GM12878 (cell line): ENCODE data around the gene EHD1. TPM values are rescaled to one million over a fixed set of nuclear protein-coding genes. Genes with fewer than 3 reads are reported as not detected.

Source experiments
- ATAC-seq: fragments of 200-7000 bp; cut with Tn5 transposase; 3 replicates; pipeline ENCODE4 v1.9.1; 2020; ENCODE audit warnings: mild to moderate bottlenecking, moderate library complexity
- BruUV-seq: library from RNA; stranded (reverse); fragments of 400-500 nt; replicated peaks from 2 replicates; lab custom pipeline; 2021; lab: Mats Ljungman, UMichigan
- CTCF ChIA-PET: fragments of 300-600 bp; sonication (Branson Sonifier 250); formaldehyde crosslinking; extraction: SDS; loops from one replicate; lab custom pipeline; 2021; ENCODE audit warnings: inconsistent platforms; lab: Yijun Ruan, JAX
- POLR2A ChIA-PET: fragments of 350-600 bp; formaldehyde crosslinking; extraction: SDS; loops from one replicate; lab custom pipeline; 2021; ENCODE audit warnings: inconsistent platforms; lab: Charles Lee
- RAD21 ChIA-PET: fragments of 300-600 bp; sonication (Branson Sonifier 250); formaldehyde crosslinking; loops from one replicate; lab custom pipeline; 2023; ENCODE audit warnings: antibody characterized with exemption; ENCODE audit not compliant: unreplicated experiment; lab: Charles Lee
- SMC1A ChIA-PET: fragments of 300-600 bp; sonication (Branson Sonifier 250); formaldehyde crosslinking; loops from one replicate; lab custom pipeline; 2023; ENCODE audit not compliant: unreplicated experiment, uncharacterized antibody; lab: Charles Lee
- DNase-seq: peaks from one replicate; pipeline ENCODE4 v3.0.0-alpha.2; 2011; ENCODE audit warnings: low read depth, low spot score
- FAIRE-seq: peaks from 3 replicates; lab custom pipeline; 2011; peaks lifted over from hg19 to GRCh38; lab: Jason Lieb, UNC
- H2AFZ ChIP-seq: 2 replicates; pipeline ENCODE4 v1.6.0; 2011; ENCODE audit warnings: low read depth, low read length, control low read depth; ENCODE audit not compliant: control insufficient read depth
- H3K27ac ChIP-seq: 2 replicates; pipeline ENCODE4 v1.5.1; 2011; ENCODE audit warnings: control low read depth; ENCODE audit not compliant: control insufficient read depth, insufficient read depth
- H3K27me3 ChIP-seq, 2 experiments: replicated peaks in 1 of 2; 2 replicates each; pipeline versions ENCODE4 v1.6.0 to v1.6.1; 2011; ENCODE audit warnings: low read length in 1 of 2; ENCODE audit not compliant: control insufficient read depth in 2 of 2, insufficient read depth in 2 of 2
- H3K36me3 ChIP-seq, 2 experiments: 2 replicates each; pipeline ENCODE4 v1.5.1; 2011; ENCODE audit warnings: low read length in 1 of 2; ENCODE audit not compliant: control insufficient read depth in 2 of 2, insufficient read depth in 2 of 2
- H3K4me1 ChIP-seq: 2 replicates; pipeline ENCODE4 v1.6.1; 2011; ENCODE audit warnings: mild to moderate bottlenecking, low read length, moderate library complexity, mixed read lengths; ENCODE audit not compliant: control insufficient read depth, insufficient read depth
- H3K4me2 ChIP-seq: 2 replicates; pipeline ENCODE4 v1.6.0; 2011; ENCODE audit warnings: control low read depth; ENCODE audit not compliant: control insufficient read depth, insufficient read depth
- H3K4me3 ChIP-seq: fragments of 200-600 bp; sonication (generic); 2 replicates; pipeline ENCODE4 v1.5.1; 2016
- H3K79me2 ChIP-seq: 2 replicates; pipeline ENCODE4 v1.6.0; 2011; ENCODE audit warnings: low read length; ENCODE audit not compliant: control insufficient read depth, insufficient read depth
- H3K9ac ChIP-seq: 2 replicates; pipeline ENCODE4 v1.8.0; 2011; ENCODE audit warnings: low read length, control low read depth, mixed read lengths; ENCODE audit not compliant: control insufficient read depth, insufficient read depth
- H3K9me3 ChIP-seq: replicated peaks from 3 replicates; pipeline ENCODE4 v1.5.1; 2011; ENCODE audit warnings: mild to moderate bottlenecking, low read length; ENCODE audit not compliant: control insufficient read depth, insufficient read depth
- H4K20me1 ChIP-seq: 2 replicates; pipeline ENCODE4 v1.6.0; 2011; ENCODE audit not compliant: control insufficient read depth, insufficient read depth
- BCLAF1 ChIP-seq: fragments of 450-650 bp; IDR thresholded peaks from 2 replicates; pipeline ENCODE4 v1.6.1; 2017; ENCODE audit warnings: antibody characterized with exemption, mild to moderate bottlenecking, moderate library complexity
- BRCA1 ChIP-seq: IDR thresholded peaks from 2 replicates; pipeline ENCODE4 v1.6.1; 2011; ENCODE audit warnings: low read depth, low read length, improper control_type of control experiment
- CBX5 ChIP-seq: sonication (generic); IDR thresholded peaks from 2 replicates; pipeline ENCODE4 v1.6.1; 2016; ENCODE audit warnings: low read depth, moderate library complexity, mild to moderate bottlenecking, inconsistent platforms
- ESRRA ChIP-seq: IDR thresholded peaks from 2 replicates; pipeline ENCODE4 v1.6.1; 2012; ENCODE audit warnings: mild to moderate bottlenecking, low read length, improper control_type of control experiment
- ETV6 ChIP-seq, 2 experiments: fragments of 450-650 bp in 1 of 2; IDR thresholded peaks in 1 of 2; conservative IDR thresholded peaks in 1 of 2; 2 replicates each; pipeline ENCODE4 v1.6.1; 2014; ENCODE audit warnings: antibody characterized with exemption in 1 of 2, borderline replicate concordance in 1 of 2, low read depth in 1 of 2, mild to moderate bottlenecking in 1 of 2, moderate library complexity in 1 of 2
- GABPA ChIP-seq: IDR thresholded peaks from 2 replicates; pipeline ENCODE4 v1.6.1; 2014; ENCODE audit warnings: antibody characterized with exemption, low read depth, mild to moderate bottlenecking, inconsistent platforms
- HDAC6 ChIP-seq: fragments of 200-600 bp; sonication (generic); IDR thresholded peaks from one replicate; pipeline ENCODE4 v1.8.0; 2017; ENCODE audit warnings: antibody characterized with exemption; ENCODE audit not compliant: unreplicated experiment
- IKZF2 ChIP-seq, 2 experiments: fragments of 450-650 bp; IDR thresholded peaks; 2 replicates each; pipeline ENCODE4 v1.6.1; 2017; ENCODE audit warnings: mild to moderate bottlenecking in 2 of 2, moderate library complexity in 2 of 2
- NFIC ChIP-seq: IDR thresholded peaks from 2 replicates; pipeline ENCODE4 v1.6.1; 2012; ENCODE audit warnings: low read depth, mild to moderate bottlenecking, inconsistent platforms, low read length, moderate library complexity
- PAX8 ChIP-seq: fragments of 450-650 bp; IDR thresholded peaks from 2 replicates; pipeline ENCODE4 v1.6.1; 2017; ENCODE audit warnings: mild to moderate bottlenecking, moderate library complexity
- SMAD1 ChIP-seq: fragments of 450-650 bp; IDR thresholded peaks from 2 replicates; pipeline ENCODE4 v1.6.1; 2018; ENCODE audit warnings: mild to moderate bottlenecking, low read depth; ENCODE audit not compliant: partially characterized antibody
- SMAD5 ChIP-seq: IDR thresholded peaks from 2 replicates; pipeline ENCODE4 v1.6.1; 2016; ENCODE audit warnings: antibody characterized with exemption, low read depth
- TBL1XR1 ChIP-seq: IDR thresholded peaks from 2 replicates; pipeline ENCODE4 v1.6.1; 2012; ENCODE audit warnings: low read depth, low read length, improper control_type of control experiment
- WRNIP1 ChIP-seq: IDR thresholded peaks from 2 replicates; pipeline ENCODE4 v1.6.1; 2011; ENCODE audit warnings: low read depth, low read length, improper control_type of control experiment, borderline replicate concordance
- ZNF24 ChIP-seq: fragments of 450-650 bp; IDR thresholded peaks from 2 replicates; pipeline ENCODE4 v1.6.1; 2017; ENCODE audit warnings: antibody characterized with exemption, mild to moderate bottlenecking
- WGBS: methylation state at CpG from one replicate; pipeline ENCODE4 v1.1.6; 2016; ENCODE audit warnings: low lambda C conversion rate; ENCODE audit not compliant: insufficient replicate concordance, insufficient coverage; ENCODE audit errors: missing lambda C conversion rate; 5-methylcytosine and 5-hydroxymethylcytosine counted together
- in situ Hi-C: fragments of 300-500 bp; cut with MboI; formaldehyde crosslinking; loops from 9 replicates; pipeline ENCODE4 v1.14.3; 2018; ENCODE audit warnings: mixed read lengths
- intact Hi-C: fragments of 100-400 bp; cut with micrococcal nuclease; formaldehyde crosslinking; loops from one replicate; pipeline ENCODE4 v1.14.2; 2022; ENCODE audit not compliant: unreplicated experiment
- polyA plus RNA-seq, 11 experiments: library from polyadenylated mRNA; depleted of rRNA in 4 of 11; unstranded in 6 of 11; stranded (reverse) in 5 of 11; fragments of >200 nt; fragmentation: Nextera tagmentation in 4 of 11; fragmentation: Illumina TruSeq in 1 of 11; extraction: Ambion mirVana in 4 of 11; extraction: Trizol in 1 of 11; gene quantifications; 1 replicate in 1 of 11; 2 replicates in 10 of 11; pipeline versions ENCODE4 v1.2.1 to v1.2.3, GENCODE V29; 2011 to 2016; ENCODE audit warnings: inconsistent platforms in 2 of 11, missing spikeins in 2 of 11, low read depth in 1 of 11
- total RNA-seq, 4 experiments: library from RNA; depleted of rRNA in 3 of 4; stranded (reverse); fragments of >200 nt in 3 of 4; fragmentation: Illumina TruSeq in 1 of 4; extraction: Trizol in 1 of 4; gene quantifications; 2 replicates each; pipeline versions ENCODE4 v1.2.1 to v1.2.3, GENCODE V29; 2013 to 2021
- TF ChIP-seq, protein P1 (sequence below): fragments of 450-650 bp; IDR thresholded peaks from 2 replicates; pipeline ENCODE4 v1.6.1; 2018; ENCODE audit warnings: borderline replicate concordance, mild to moderate bottlenecking; ENCODE audit not compliant: partially characterized antibody

EHD1 gene
- total and polyA plus RNA-seq, 10 of the 15 experiments (the other 5 are each of a cell fraction or from before 2014, with no cell fraction given): 1.0 to 165 (median 66.5) TPM

DNA sequence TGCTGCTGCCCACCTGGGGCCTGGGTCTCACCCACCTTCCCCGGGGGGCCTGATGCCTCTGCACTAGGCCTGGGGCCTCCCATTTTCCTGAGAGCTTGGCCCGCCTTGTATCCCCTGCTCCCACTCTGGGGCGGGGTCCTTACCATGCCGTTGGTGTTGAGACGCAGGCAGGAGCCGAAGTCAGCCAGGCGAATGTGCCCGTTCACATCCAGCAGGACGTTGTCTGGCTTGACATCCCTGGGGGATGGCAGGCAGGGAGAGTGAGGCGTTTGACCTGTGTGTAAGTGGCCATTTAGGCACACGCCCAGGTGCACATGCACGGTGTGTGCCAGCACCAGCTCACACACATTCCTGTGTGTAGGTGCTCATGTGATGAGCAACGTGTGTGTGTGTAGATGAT is 39.1 kb downstream of the EHD1 start:
- Histone ChIP-seq H3K9me3 (no peaks in the 10 kb centered on the region), H3K79me2 (no peaks in the 10 kb centered on the region), H3K36me3 (no peaks in the 10 kb centered on the region), H3K27me3 (no peaks in the 10 kb centered on the region), H2AFZ (no peak overlapping the region), H3K4me1 (peaks cover 7% of the 10 kb centered on the region), H3K4me3 (no peak overlapping the region)
- SMC1A ChIA-PET: interaction anchor here (1.0 kb wide), 1 partner anchor 25 kb away, joined by 3 read pairs; no protein-coding TSS in a partner anchor
- POLR2A ChIA-PET: no interaction called here
- intact Hi-C loops: no loop called here
- CTCF ChIA-PET: interaction anchor here (0.6 to 1.6 kb wide), 3 partner anchors 9 to 477 kb away, joined by 3 to 4 read pairs (median 4); no protein-coding TSS in a partner anchor
- RAD21 ChIA-PET: no interaction called here
- 63% methylated on average over 13 of the region's 13 CpGs for WGBS
- no peak for DNase-seq
- BruUV-seq: no TSS peak
- TF ChIP-seq, protein P1, sequence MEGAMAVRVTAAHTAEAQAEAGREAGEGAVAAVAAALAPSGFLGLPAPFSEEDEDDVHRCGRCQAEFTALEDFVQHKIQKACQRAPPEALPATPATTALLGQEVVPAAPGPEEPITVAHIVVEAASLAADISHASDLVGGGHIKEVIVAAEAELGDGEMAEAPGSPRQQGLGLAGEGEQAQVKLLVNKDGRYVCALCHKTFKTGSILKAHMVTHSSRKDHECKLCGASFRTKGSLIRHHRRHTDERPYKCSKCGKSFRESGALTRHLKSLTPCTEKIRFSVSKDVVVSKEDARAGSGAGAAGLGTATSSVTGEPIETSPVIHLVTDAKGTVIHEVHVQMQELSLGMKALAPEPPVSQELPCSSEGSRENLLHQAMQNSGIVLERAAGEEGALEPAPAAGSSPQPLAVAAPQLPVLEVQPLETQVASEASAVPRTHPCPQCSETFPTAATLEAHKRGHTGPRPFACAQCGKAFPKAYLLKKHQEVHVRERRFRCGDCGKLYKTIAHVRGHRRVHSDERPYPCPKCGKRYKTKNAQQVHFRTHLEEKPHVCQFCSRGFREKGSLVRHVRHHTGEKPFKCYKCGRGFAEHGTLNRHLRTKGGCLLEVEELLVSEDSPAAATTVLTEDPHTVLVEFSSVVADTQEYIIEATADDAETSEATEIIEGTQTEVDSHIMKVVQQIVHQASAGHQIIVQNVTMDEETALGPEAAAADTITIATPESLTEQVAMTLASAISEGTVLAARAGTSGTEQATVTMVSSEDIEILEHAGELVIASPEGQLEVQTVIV: no peak
- TF ChIP-seq GABPA (no peak), BRCA1 (no peak), HDAC6 (no peak), NFIC (no peak), SMAD5 (no peak), PAX8 (no peak), TBL1XR1 (no peak), SMAD1 (no peak), IKZF2 (IDR thresholded peaks at IDR 0.05) (no peak), CBX5 (no peak), ETV6 (conservative IDR thresholded peaks at IDR 0.05 in 1 of 2, IDR thresholded peaks at IDR 0.05 in 1 of 2; ENCODE audit: borderline replicate concordance in 1 of 2, low read depth in 1 of 2) (no peak), BCLAF1 (no peak), WRNIP1 (no peak), ESRRA (no peak), ZNF24 (no peak)
- TF ChIP-seq, all 136 proteins: peak for 0
- H3K4me2 ChIP-seq: no peak overlapping the region
- FAIRE-seq (no peak), ATAC-seq (no peak)
- in situ Hi-C loops: no loop called here
- H3K9ac ChIP-seq: no peak overlapping the region
- H3K27ac ChIP-seq: no peak overlapping the region
- no peaks in the 10 kb centered on the region for H4K20me1 ChIP-seq
